Fibroblast of peridontal ligament (primary cell): ENCODE results near the gene HNRNPAB.
"Not testable (repeated sequence)": the region's sequence is repeated elsewhere in the genome, so short reads cannot be mapped to it uniquely, and the experiment has no call there.

Experiments used
- DNase-seq: peaks from one replicate; pipeline ENCODE4 v3.0.0-alpha.2; 2010; ENCODE audit errors: extremely low read depth

The HNRNPAB gene

DNA sequence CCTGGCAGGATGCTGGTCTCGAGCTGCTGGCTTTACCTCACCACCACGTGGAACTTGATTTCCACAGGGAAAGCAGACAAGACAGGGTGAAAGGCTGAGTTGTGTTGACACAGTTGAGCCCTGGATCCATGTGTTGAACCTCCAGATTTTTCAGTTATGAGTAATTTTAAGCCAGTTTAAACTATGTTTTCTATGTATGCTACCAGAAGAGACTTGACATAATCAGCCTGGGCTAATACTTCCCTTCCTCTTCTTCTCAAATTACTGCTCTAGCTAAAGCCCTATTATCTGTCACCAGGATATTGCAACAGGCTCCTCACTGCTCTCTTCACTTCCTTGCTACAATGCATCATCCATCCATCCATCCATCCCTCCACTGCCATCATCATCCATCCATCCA is 40.2 kb downstream of the HNRNPAB start:
- DNase-seq = no peak

DNA sequence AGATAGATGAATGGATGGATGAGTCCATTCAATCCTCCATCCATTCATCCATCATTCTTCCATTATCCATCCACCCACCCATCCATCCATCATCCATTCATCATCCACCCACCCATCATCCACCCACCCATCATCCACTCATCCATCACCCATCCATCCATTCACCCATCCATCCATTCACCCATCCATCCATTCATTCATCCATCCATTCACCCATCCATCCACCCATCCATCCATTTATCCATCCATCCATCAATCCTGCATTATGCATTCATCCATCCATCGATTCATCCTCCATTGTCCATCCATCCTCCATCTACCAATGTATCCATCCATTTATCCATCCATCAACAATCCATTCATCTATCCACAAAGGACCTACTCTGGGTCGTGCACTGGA is 41.1 kb downstream of the HNRNPAB start:
- DNase-seq = no peak

DNA sequence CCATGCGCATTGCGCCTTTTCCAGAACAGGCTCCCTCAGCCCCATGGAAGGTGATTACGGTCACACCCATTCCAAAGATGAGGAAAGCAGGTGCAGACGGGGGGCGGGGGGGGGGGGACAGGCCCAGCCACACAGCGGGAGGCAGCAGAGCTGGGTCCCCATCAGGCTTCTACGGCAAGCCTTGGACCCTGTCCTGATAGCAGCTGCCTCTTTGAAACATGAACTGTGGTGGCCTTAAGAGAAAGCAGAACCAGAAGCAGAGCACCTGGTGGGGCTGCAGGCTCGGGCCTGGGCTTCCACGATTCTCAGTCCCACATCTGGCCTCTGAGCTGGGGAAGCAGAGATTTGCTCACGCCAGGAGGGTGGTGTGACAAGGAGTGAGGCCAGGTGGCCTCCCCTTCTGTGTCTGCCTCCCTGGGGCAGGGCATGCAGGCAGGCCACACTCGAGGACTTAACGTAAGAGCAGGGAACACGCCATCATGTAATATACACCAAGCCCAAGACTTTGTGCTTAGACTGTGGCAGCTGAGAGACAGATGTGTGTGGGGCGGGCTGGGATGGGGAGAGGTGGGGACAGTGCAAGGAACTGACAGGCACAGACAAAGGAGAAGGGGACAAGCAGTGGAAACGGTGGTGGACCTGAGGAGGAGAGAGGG is 42.4 kb downstream of the HNRNPAB start:
- DNase-seq = no peak

DNA sequence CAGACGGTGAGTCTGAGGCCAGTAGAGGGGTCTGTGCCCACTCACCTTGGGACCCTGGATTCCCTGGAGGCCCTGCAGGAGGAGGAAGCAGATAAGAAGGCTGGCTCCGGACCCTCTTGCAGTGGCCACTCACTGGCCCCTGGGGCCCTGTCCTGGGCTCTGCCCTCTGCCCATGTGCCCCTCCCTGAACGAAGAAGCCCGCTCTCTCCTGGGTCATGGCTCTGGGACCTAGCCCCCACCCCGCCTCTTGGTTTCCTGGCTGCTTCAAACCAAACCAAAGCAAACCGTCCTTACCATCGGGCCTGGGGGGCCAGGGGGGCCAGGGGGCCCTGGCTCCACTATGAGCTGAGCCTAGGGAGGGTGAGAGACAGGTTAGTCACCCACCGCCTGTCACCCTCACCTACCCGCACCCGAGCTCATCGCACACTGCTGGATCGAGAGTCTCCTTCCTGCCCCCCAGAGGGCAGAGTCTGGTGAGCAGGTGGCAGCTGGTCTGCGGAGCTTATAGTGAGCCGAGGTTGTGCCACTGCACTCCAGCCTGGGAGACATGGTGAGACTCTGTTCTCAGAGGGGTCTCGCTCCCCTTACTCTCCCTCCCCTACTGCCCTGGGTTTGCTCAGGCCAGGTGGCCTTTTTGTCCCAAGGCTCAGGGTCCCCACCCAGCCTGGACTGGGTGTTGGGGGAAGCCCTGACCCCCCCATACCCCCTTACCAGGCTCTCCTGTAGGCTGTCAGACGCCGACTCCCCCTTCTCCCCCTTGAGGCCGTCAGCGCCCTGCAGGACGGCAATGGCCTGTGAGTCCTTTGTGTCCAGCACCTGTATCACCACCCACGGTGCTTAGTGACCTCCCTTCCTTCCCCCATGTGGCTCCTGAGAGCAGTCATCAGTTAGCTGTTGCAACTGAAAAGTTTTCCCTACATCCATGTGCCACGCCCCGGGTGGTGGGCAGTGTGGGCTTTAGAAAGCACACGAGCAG is 43.4 kb downstream of the HNRNPAB start:
- no peak for DNase-seq

DNA sequence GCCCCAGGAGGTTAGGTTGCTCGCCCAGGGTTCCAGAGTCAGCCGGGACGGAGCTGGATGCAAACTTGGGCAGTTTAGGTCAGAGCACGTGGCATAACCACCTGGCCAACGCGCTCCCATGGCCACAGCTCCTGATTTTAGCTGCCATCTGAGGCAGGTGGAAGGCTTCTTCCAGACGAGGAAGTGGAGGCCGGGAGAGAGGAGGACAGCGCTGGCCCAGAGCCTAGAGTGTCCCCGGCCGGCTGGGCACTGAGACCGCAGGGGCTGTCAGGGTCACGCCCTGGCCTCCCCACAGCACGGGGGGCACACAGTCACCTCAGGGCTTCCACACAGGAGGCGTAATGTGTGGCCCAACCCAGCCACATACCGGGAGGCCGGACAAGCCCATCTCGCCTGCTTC is 44.4 kb downstream of the HNRNPAB start:
- no peak for DNase-seq

DNA sequence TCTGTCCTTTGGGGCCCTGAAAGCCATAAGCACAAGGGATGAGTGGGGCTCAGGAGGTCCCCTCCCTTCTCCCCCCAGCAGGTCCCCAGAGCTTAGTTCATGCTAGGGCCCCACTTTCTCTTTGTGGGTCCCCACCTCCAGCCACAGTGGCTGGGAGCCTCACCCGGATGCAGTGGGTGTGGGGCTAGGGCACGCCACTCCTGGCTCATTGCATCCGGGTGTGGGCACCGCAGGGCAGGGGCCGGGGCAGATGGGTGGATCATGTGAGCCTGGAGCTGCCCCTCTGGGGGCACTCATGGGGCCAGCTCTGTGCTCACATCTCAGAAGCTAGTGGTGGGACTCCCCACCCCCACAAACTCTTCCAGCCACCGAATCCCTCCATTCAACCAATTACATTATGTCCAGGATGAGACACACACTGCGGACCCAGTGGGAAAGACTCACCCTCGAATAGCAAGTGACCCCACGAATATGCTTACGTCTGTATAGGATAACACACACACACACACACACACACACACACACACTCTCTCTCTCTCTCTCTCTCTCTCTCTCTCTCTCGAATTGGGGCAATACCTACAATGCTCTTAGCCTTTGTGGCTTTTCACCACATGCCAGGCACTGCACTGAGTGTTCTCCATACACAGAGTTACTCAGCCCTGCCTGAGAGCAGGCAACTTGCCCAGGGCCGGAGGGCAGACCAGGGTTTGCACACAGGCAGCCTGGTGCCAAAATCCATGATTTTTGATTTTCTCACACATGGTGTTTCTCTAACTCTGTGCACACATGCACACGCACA is 45.1 kb downstream of the HNRNPAB start:
- peak; percentile 69 for DNase-seq

DNA sequence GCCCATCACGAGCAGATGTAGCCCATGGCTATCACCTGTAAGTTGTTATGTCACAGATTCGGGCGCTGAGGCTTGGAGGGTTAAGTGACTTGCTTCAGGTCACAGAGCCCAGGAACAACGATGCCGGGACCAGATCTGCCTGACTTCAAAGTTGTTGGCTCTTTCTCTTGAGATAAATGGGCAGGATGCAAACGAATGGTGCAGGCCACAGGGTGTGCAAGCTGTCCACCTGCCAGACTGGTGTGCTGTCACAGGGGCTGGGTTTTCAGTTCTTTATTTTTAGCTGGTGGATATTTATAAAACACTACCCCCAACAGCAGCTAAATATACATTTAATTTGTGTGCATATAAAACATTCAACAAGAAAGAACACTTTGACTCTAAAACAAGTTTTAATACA is 45.9 kb downstream of the HNRNPAB start:
- DNase-seq = no peak

DNA sequence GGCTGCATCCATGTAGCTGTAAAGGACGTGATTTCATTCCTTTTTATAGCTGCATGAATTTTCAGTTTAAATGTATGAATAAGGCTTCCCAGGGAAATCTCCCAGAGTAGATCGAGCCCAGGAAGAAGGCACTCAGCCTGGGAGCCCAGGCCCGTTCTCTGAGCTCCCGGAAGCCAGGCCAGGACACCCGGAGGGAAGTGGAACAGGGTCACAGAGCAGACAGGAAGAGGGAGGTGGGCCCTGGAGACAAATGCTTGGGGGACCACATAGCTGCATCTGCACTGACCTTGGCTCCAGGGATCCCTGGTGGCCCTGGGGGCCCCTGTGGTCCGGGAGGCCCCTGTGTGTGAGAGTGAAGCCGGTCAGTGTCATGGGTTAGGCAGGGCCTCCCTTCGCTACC is 47.9 kb downstream of the HNRNPAB start:
- DNase-seq = no peak

DNA sequence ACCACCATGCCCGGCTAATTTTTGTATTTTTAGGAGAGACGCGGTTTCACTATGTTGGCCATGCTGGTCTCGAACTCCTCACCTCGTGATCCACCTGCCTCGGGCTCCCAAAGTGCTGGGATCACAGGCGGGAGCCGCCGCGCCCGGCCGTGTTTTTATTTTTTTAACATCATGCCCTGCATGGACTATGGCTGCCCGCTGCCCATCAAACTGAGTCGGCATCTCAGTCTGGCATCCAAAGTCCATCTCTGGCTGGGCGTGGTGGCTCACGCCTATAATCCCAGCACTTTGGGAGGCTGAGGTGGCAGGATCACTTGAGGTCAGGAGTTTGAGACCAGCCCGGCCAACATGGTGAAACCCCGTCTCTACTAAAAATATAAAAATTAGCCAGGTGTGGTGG is 49.3 kb downstream of the HNRNPAB start:
- not testable (repeated sequence) for DNase-seq

DNA sequence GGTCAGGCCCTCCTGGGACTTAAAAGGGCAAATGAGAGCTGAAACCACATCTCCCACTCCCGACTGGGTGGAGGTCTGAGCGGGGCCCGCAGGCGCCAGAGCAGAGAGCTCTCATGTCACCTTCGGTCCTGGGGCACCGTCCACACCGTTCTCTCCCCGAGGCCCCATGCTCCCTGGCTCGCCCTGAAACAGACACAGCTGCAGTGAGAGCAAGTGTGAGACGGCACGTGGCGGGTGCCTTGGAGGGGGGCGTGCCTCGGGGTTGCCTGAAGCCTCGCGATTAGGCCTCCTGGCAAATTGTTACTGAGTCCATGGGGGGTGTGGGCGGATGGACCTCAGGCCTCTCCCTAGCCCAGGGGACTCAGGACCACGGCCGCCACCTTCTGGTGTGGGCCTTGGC is 52.4 kb downstream of the HNRNPAB start:
- no peak for DNase-seq

DNA sequence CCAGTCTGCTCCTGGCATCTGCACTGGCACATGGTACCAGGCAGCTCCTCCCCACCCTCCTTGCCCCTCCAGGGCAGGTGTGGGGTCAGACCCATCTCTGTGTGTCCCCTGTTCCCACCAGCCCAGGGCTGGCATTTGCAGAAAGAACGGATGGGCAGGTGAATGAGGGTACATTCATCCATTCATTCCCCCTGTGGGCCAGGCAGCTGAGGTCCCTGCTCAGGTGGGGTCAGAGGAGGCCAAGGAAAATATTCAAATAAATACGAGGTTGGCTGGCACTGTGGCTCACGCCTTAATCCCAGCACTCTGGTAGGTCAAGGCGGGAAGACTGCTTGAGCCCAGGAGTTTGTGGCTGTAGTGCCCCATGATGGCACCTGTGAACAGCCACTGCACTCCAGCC is 53.3 kb downstream of the HNRNPAB start:
- DNase-seq = no peak

DNA sequence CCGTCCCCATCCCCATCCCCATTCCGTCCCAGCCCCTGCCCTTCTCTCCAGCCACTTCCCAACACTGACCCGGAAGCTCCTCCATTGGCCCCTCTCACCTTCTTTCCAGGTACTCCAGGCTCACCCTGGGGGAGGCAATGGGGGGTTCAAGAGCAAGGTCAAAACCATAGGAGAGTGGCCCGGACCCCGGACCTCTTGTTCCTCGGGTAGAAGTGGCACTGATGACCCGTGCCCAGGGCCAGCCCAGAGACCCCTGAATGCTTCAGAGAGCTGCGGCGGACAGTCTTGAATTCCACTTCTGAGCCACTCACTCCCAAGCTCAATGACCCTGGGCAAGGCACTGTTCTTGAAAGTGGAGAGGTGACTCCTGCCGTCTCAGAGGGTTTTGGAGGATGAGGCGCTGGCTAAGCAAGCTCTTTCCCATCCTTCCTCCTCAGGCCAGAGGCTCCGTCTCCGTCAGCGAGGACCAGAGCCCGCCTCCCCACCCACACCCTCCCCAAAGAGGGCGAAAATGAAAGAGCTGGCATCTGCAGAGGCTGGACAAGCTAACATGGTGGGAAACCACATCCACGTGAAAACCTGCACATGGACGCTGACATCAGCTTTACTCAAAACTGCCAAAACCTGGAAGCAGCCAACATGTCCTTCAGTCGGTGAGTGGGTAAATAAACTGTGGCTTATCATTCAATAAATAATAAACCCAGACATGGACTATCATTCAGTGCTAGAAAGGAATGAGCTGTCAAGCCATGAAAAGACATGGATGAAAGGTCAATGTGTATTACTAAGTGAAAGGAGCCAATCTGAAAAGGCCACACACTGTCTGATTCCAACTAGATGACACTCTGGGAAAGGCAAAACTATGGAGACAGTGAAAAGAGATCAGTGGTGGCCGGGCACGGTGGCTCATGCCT is 55.5 kb downstream of the HNRNPAB start:
- DNase-seq = no peak
